Measurements from ENCODE around the gene ACSM6.

ACSM6 gene

GRCh38 chr10:95176101-95176500 is 17.9 kb upstream of the ACSM6 start:
- ATAC-seq = no peak

GRCh38 chr10:95177429-95177828 is 16.6 kb upstream of the ACSM6 start:
- no peak for ATAC-seq
- TF ChIP-seq CSDC2 (CRISPR knock-in tag; IDR thresholded peaks at IDR 0.05) = no peak
- no peak for TF ChIP-seq SNAI2 (CRISPR knock-in tag; IDR thresholded peaks at IDR 0.05)
- no peak for TF ChIP-seq RARB (CRISPR knock-in tag; IDR thresholded peaks at IDR 0.05)
- no peak for TF ChIP-seq POU6F1 (CRISPR knock-in tag; IDR thresholded peaks at IDR 0.05; ENCODE audit: borderline replicate concordance, low read depth)
- TF ChIP-seq, protein P1, sequence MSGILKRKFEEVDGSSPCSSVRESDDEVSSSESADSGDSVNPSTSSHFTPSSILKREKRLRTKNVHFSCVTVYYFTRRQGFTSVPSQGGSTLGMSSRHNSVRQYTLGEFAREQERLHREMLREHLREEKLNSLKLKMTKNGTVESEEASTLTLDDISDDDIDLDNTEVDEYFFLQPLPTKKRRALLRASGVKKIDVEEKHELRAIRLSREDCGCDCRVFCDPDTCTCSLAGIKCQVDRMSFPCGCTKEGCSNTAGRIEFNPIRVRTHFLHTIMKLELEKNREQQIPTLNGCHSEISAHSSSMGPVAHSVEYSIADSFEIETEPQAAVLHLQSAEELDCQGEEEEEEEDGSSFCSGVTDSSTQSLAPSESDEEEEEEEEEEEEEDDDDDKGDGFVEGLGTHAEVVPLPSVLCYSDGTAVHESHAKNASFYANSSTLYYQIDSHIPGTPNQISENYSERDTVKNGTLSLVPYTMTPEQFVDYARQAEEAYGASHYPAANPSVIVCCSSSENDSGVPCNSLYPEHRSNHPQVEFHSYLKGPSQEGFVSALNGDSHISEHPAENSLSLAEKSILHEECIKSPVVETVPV (CRISPR knock-in tag; IDR thresholded peaks at IDR 0.05) = no peak
- no peak for TF ChIP-seq ARNTL (CRISPR knock-in tag; IDR thresholded peaks at IDR 0.05; ENCODE audit: borderline replicate concordance, low read depth)
- TF ChIP-seq OSR1 (CRISPR knock-in tag; IDR thresholded peaks at IDR 0.05) = no peak
- TF ChIP-seq ZFP30 (CRISPR knock-in tag; IDR thresholded peaks at IDR 0.05) = no peak
- no peak for TF ChIP-seq CREB5 (CRISPR knock-in tag; IDR thresholded peaks at IDR 0.05; ENCODE audit: low read depth)
- TF ChIP-seq ZNF70 (CRISPR knock-in tag; IDR thresholded peaks at IDR 0.05) = no peak
- TF ChIP-seq, protein P2, sequence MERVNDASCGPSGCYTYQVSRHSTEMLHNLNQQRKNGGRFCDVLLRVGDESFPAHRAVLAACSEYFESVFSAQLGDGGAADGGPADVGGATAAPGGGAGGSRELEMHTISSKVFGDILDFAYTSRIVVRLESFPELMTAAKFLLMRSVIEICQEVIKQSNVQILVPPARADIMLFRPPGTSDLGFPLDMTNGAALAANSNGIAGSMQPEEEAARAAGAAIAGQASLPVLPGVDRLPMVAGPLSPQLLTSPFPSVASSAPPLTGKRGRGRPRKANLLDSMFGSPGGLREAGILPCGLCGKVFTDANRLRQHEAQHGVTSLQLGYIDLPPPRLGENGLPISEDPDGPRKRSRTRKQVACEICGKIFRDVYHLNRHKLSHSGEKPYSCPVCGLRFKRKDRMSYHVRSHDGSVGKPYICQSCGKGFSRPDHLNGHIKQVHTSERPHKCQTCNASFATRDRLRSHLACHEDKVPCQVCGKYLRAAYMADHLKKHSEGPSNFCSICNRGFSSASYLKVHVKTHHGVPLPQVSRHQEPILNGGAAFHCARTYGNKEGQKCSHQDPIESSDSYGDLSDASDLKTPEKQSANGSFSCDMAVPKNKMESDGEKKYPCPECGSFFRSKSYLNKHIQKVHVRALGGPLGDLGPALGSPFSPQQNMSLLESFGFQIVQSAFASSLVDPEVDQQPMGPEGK (CRISPR knock-in tag; IDR thresholded peaks at IDR 0.05; ENCODE audit: borderline replicate concordance) = no peak
- TF ChIP-seq BACH2 (CRISPR knock-in tag; IDR thresholded peaks at IDR 0.05; ENCODE audit: borderline replicate concordance) = no peak

More at GRCh38 chr10:95176101-95176500, 17.9 kb upstream of the ACSM6 start:
- TF ChIP-seq ARNTL (CRISPR knock-in tag; IDR thresholded peaks at IDR 0.05; ENCODE audit: borderline replicate concordance, low read depth) (no peak), TSHZ2 (CRISPR knock-in tag; IDR thresholded peaks at IDR 0.05) (no peak), ESRRG (CRISPR knock-in tag; IDR thresholded peaks at IDR 0.05) (no peak), ZNF70 (CRISPR knock-in tag; IDR thresholded peaks at IDR 0.05) (no peak), GLIS3 (CRISPR knock-in tag; IDR thresholded peaks at IDR 0.05) (no peak), ZFP3 (CRISPR knock-in tag; IDR thresholded peaks at IDR 0.05) (no peak), BACH2 (CRISPR knock-in tag; IDR thresholded peaks at IDR 0.05; ENCODE audit: borderline replicate concordance) (no peak), ZC3H10 (CRISPR knock-in tag; IDR thresholded peaks at IDR 0.05) (no peak), CREB5 (CRISPR knock-in tag; IDR thresholded peaks at IDR 0.05; ENCODE audit: low read depth) (no peak), ZNF565 (CRISPR knock-in tag; conservative IDR thresholded peaks at IDR 0.05; ENCODE audit: low read depth) (no peak), ISL1 (CRISPR knock-in tag; IDR thresholded peaks at IDR 0.05) (no peak), TOX (CRISPR knock-in tag; IDR thresholded peaks at IDR 0.05; ENCODE audit: borderline replicate concordance) (no peak), CSDC2 (CRISPR knock-in tag; IDR thresholded peaks at IDR 0.05) (no peak), POU6F1 (CRISPR knock-in tag; IDR thresholded peaks at IDR 0.05; ENCODE audit: borderline replicate concordance, low read depth) (no peak)
- TF ChIP-seq, protein P1 (CRISPR knock-in tag; IDR thresholded peaks at IDR 0.05) = no peak
